OCI-LY1 (cell line): ENCODE measurements around the gene DACT2.

Experiments
- H2AFZ ChIP-seq: fragments of 200-600 bp; sonication (generic), shearing (Covaris generic); 2 replicates; pipeline ENCODE4 v1.6.0; 2014; ENCODE audit warnings: antibody characterized with exemption, mild to moderate bottlenecking, low read length
- H3F3A ChIP-seq: fragments of 200-600 bp; sonication (generic), shearing (Covaris generic); 2 replicates; pipeline ENCODE4 v1.6.0; 2014; ENCODE audit warnings: mild to moderate bottlenecking, antibody characterized with exemption, low read length, moderate library complexity; ENCODE audit not compliant: insufficient read depth
- H3K27ac ChIP-seq: fragments of 200-600 bp; sonication (generic); 2 replicates; pipeline ENCODE4 v1.5.1; 2014; ENCODE audit warnings: low read length, mixed run types, mild to moderate bottlenecking, low read depth; ENCODE audit not compliant: poor library complexity, severe bottlenecking
- H3K27me3 ChIP-seq: fragments of 200-600 bp; sonication (generic); 2 replicates; pipeline ENCODE4 v1.6.0; 2014; ENCODE audit warnings: antibody characterized with exemption, mild to moderate bottlenecking, low read length, moderate library complexity; ENCODE audit not compliant: insufficient read depth
- H3K36me3 ChIP-seq: fragments of 200-600 bp; sonication (generic); 2 replicates; pipeline ENCODE4 v1.6.1; 2014; ENCODE audit warnings: mild to moderate bottlenecking, antibody characterized with exemption, low read length, moderate library complexity, mixed read lengths; ENCODE audit not compliant: insufficient read depth
- H3K4me1 ChIP-seq: fragments of 200-600 bp; sonication (generic); 2 replicates; pipeline ENCODE4 v1.5.1; 2014; ENCODE audit warnings: mild to moderate bottlenecking, low read length, moderate library complexity; ENCODE audit not compliant: insufficient read depth, severe bottlenecking
- H3K4me2 ChIP-seq: fragments of 200-600 bp; sonication (generic), shearing (Covaris generic); 2 replicates; pipeline ENCODE4 v1.6.1; 2014; ENCODE audit warnings: low read length
- H3K4me3 ChIP-seq: fragments of 200-600 bp; sonication (generic); 2 replicates; pipeline ENCODE4 v1.5.1; 2014; ENCODE audit warnings: low read length, low read depth, mild to moderate bottlenecking, mixed read lengths; ENCODE audit not compliant: poor library complexity, severe bottlenecking
- H3K79me2 ChIP-seq: fragments of 200-600 bp; shearing (Covaris generic); 2 replicates; pipeline ENCODE4 v1.6.1; 2016; ENCODE audit warnings: mixed run types, low read length, mixed read lengths; ENCODE audit not compliant: insufficient read depth
- H3K9ac ChIP-seq: fragments of 200-600 bp; sonication (generic), shearing (Covaris generic); 2 replicates; pipeline ENCODE4 v1.6.1; 2014; ENCODE audit warnings: mild to moderate bottlenecking, low read length, mixed read lengths
- H3K9me2 ChIP-seq: fragments of 200-600 bp; sonication (generic), shearing (Covaris generic); 2 replicates; pipeline ENCODE4 v1.6.1; 2014; ENCODE audit warnings: low read depth, mild to moderate bottlenecking, low read length, mixed read lengths
- H3K9me3 ChIP-seq: fragments of 200-600 bp; shearing (Covaris generic); 2 replicates; pipeline ENCODE4 v1.6.1; 2014; ENCODE audit warnings: low read length, mixed read lengths
- H4K20me1 ChIP-seq: fragments of 200-600 bp; sonication (generic), shearing (Covaris generic); 2 replicates; pipeline ENCODE4 v1.6.0; 2016; ENCODE audit warnings: mild to moderate bottlenecking, low read length; ENCODE audit not compliant: insufficient read depth
- EZH2 ChIP-seq: fragments of 200-600 bp; sonication (generic), shearing (Covaris generic); IDR thresholded peaks from 2 replicates; pipeline ENCODE4 v1.8.0; 2017; ENCODE audit warnings: borderline replicate concordance, mixed run types, mild to moderate bottlenecking, antibody characterized with exemption, low read length, moderate library complexity, mixed read lengths
- TF ChIP-seq, protein P1 (sequence below): fragments of 200-600 bp; sonication (generic), shearing (Covaris generic); IDR thresholded peaks from 2 replicates; pipeline ENCODE4 v1.5.1; 2017; ENCODE audit warnings: mild to moderate bottlenecking, antibody characterized with exemption, low read length, moderate library complexity, mixed read lengths

Gene DACT2

GRCh38 chr6:168265827-168266815 lies 53.5 kb downstream of the DACT2 start:
- H3F3A ChIP-seq, result no peaks in the 10 kb centered on the region
- H2AFZ ChIP-seq, result no peak overlapping the region
- H3K9me2 ChIP-seq, result no peaks in the 10 kb centered on the region
- H3K36me3 ChIP-seq, result no peaks in the 10 kb centered on the region
- no peak overlapping the region for H3K4me2 ChIP-seq
- no peaks in the 10 kb centered on the region; the same call in 1 of the 2 replicates for H3K27me3 ChIP-seq
- H3K9me3 ChIP-seq, result no peaks in the 10 kb centered on the region
- no peak overlapping the region for H3K9ac ChIP-seq
- no peak for TF ChIP-seq EZH2
- TF ChIP-seq, protein P1, sequence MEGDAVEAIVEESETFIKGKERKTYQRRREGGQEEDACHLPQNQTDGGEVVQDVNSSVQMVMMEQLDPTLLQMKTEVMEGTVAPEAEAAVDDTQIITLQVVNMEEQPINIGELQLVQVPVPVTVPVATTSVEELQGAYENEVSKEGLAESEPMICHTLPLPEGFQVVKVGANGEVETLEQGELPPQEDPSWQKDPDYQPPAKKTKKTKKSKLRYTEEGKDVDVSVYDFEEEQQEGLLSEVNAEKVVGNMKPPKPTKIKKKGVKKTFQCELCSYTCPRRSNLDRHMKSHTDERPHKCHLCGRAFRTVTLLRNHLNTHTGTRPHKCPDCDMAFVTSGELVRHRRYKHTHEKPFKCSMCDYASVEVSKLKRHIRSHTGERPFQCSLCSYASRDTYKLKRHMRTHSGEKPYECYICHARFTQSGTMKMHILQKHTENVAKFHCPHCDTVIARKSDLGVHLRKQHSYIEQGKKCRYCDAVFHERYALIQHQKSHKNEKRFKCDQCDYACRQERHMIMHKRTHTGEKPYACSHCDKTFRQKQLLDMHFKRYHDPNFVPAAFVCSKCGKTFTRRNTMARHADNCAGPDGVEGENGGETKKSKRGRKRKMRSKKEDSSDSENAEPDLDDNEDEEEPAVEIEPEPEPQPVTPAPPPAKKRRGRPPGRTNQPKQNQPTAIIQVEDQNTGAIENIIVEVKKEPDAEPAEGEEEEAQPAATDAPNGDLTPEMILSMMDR, result no peak
- H3K79me2 ChIP-seq, result no peaks in the 10 kb centered on the region
- no peaks in the 10 kb centered on the region for H3K4me1 ChIP-seq
- no peak overlapping the region for H3K4me3 ChIP-seq
- H4K20me1 ChIP-seq, result no peaks in the 10 kb centered on the region
- H3K27ac ChIP-seq, result no peak overlapping the region

DNA sequence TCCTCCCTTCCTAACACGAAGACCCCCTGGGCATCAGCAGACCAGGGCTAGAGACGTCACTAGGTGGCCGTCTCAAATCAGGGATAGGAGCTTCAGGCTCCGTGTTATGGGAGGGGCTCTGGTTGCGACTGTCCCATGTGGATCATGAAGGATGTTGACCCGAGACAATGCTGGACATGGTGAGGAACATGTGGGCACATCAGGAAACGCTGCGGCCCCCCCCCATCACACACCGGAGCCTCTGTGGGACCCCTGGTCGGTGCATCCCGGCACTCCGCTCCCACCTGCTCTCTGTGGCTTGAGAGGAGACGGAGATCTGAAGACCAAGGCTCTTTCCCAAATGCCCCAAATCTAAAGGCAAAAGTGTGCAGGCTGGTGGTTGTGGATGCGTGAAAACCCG lies 54.2 kb downstream of the DACT2 start:
- H3K9me2 ChIP-seq, result no peaks in the 10 kb centered on the region
- no peaks in the 10 kb centered on the region for H3F3A ChIP-seq
- H3K9me3 ChIP-seq, result no peaks in the 10 kb centered on the region
- no peaks in the 10 kb centered on the region for H3K36me3 ChIP-seq
- no peak overlapping the region for H2AFZ ChIP-seq
- no peaks in the 10 kb centered on the region; the same call in 1 of the 2 replicates for H3K27me3 ChIP-seq
- no peaks in the 10 kb centered on the region for H3K79me2 ChIP-seq
- TF ChIP-seq EZH2, result no peak
- TF ChIP-seq, protein P1, result no peak
- no peak overlapping the region for H3K4me3 ChIP-seq
- H3K27ac ChIP-seq, result no peak overlapping the region
- H3K4me2 ChIP-seq, result no peak overlapping the region
- H3K4me1 ChIP-seq, result no peaks in the 10 kb centered on the region
- no peaks in the 10 kb centered on the region for H4K20me1 ChIP-seq
- H3K9ac ChIP-seq, result no peak overlapping the region

DNA sequence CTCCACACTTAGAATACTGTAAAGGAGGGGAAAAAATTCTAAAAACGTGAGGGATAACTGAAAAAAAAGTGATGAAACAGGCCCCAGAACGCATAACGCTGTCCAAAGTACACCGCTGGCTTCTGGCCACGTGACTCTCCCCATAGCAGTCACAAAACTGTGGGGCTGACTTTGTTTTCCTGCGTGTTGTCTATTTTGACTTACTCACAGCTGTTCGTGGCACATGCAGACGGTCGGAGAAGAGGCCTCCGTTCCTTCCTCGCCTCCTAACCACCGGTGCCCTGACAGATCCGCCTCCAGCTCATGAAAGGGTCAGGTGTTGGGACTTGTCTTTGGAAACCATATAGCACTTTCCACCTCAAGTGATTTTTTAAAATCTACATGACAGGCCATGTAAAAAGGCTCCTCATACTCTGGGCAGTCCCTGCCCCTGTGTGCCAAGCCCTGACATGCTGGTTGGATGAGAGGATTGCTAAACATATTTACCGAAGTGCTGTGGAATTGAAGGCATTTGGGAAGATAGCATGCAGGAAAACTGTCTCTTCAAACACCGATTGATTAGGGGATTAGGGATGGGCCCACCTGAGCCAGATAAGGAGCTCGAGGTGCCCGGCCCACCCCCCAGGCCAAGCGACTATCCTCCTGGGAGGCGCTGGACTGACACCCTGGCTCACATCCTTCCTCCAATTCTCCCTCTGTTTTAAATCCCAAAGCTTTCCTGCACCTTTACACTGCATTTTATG lies 54.8 kb downstream of the DACT2 start:
- H3F3A ChIP-seq, result no peaks in the 10 kb centered on the region
- no peak overlapping the region for H3K9ac ChIP-seq
- H3K4me2 ChIP-seq, result no peak overlapping the region
- H3K9me3 ChIP-seq, result no peaks in the 10 kb centered on the region
- H3K27ac ChIP-seq, result no peak overlapping the region
- TF ChIP-seq, protein P1, result no peak
- no peak for TF ChIP-seq EZH2
- H3K27me3 ChIP-seq, result no peaks in the 10 kb centered on the region; the same call in 1 of the 2 replicates
- H3K9me2 ChIP-seq, result no peaks in the 10 kb centered on the region
- H3K79me2 ChIP-seq, result no peaks in the 10 kb centered on the region
- H4K20me1 ChIP-seq, result no peaks in the 10 kb centered on the region
- H3K4me1 ChIP-seq, result no peaks in the 10 kb centered on the region
- no peaks in the 10 kb centered on the region for H3K36me3 ChIP-seq
- H3K4me3 ChIP-seq, result no peak overlapping the region
- no peak overlapping the region for H2AFZ ChIP-seq
